Suppressor macrophage treated with lipopolysaccharide for 1 hour (primary cell): Measurements from ENCODE around the gene DCP1B.

Source experiments
- DNase-seq, 3 donors: peaks; one replicate each; pipeline ENCODE4 v3.0.0-alpha.2; 2020 to 2022

Gene DCP1B

GRCh38 chr12:2017546-2018337, 13.5 kb upstream of the DCP1B start:
- DNase-seq: no peak

DNA sequence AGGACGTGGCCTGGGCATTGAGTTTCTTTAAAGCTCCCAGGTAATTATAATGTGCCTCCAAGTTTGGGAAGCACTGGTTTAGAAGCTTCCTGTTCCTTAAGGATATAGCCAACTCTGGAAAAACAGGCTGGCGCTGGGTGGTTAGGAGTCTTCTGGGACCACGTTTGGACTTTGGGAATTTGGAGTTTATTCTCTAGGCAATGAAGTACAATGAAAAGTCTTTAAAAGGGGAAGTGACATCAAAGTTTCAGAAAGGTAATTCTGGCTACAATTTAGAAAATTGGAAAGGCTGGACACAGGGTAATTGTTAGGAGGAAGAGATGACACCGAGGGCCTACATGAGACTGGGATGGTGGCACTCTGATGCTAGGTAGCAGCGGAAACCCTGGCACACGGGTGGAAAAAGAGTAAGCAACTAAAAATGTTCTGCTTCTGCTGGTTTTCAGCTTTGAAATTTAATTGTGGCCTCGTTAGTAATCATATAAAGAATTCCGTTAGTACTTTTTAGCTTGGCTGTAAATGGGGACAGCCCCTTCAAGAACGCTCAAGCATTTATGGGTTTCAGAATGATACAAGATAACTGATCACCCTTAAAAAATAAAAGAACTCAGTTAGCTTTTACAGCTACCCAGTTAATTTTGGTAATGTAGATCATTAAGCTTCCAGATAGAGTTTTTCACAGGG, 12.7 kb upstream of the DCP1B start:
- DNase-seq: no peak

DNA sequence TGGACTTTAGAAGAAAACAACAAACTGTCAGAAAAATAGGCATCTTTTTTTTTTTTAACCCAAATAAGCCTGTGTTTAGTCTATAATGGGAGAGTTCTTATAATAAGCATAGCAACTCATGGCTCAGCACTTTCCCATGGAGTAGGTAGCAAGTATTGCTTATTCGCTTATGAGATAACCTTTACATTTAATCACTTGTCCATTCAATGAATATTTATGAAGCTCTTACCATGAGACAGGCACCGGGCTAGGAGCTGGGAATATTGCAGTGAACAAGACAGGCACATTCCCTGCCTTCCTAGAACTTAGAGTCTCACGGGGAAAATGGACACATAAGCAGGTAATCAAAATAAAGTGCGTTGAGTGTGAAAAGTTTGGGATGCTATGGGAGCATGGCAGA, 10.0 kb upstream of the DCP1B start:
- DNase-seq: no peak

GRCh38 chr12:2013527-2014223, 9.4 kb upstream of the DCP1B start:
- DNase-seq: no peak

- DNase-seq: no peak
Observed at GRCh38 chr12:2013086-2013485, 8.8 kb upstream of the DCP1B start.

DNA sequence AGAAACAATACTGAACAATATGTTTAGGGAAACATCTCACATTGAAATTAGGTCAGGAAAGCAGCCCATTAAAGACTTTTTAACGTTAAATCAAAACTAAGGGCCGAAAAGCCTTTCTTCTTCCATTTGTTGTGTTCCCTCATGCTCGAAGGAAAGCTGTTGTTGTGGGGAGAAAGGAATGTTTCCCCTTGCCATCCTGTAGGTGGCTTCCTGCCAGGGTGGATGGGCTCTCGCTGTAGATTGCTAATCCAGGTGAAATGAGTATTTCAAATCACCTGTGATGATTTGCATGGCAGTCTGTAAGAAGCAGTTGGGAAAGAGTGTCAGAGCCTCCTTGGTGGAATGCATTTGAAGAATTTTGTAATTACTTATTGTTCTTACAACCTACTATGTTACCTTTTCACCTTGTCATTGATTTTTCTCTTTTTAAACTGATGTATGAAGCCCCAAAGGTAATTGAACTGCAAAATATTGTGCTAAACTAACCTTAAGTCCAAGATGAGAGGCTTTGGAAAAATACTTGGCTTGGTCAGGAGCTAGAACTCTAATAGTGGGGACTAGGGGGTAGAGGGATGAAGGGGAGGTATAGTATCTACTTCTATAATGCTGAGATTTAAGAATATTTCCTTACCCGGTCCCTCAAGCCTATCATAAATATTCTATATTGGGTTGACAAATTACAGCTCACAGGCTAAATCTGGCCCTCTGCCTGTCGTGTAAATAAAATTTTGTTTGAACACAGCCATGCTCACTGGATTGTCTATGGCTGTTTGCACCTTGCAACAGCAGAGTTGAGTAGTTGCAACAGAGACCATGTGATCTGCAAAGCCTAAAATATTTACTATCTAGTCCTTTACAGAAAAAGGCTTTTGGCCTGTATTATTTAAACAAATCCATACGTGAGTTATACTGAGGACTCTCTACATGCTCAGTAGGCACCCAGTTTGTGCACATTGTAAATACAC, 7.7 kb upstream of the DCP1B start:
- DNase-seq: no peak

DNA sequence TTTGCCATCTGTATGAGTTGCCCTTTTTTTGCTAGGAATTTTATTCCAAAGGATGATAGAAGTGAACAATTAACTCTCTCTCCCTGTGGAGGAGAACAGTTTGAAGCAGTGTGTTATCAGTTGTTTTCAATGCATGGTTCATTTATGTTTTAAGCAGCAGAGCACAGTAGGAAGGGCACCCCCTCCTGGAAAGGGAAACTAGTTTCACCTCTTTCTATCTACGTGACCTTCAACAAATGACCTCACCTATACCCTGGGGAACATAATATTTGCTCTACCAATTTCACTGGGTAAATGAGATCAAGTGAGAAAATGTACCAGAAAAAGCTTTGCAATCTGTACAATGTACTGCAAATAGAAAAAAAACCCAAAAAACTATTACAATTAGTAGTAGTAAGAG, 5.4 kb upstream of the DCP1B start:
- DNase-seq: no peak

DNA sequence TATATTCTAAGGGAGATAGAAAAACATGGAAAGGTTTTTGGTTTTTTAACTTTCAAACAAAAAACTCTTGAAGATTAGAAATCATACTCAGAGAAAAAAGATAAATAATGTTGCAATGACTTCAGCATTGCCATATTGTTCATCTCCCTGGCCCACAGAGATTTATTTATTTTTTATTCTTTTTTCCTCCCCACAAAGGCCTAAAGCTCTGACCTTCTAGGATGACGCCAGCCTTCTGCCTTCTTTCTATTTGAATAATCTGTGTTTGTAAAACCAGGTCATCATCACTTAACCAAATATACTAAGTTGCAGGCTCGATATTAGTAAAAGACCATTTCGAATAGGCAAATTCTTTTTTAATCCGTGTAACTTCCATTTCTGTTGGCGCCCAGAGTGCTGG, 4.4 kb upstream of the DCP1B start:
- DNase-seq: no peak

DNA sequence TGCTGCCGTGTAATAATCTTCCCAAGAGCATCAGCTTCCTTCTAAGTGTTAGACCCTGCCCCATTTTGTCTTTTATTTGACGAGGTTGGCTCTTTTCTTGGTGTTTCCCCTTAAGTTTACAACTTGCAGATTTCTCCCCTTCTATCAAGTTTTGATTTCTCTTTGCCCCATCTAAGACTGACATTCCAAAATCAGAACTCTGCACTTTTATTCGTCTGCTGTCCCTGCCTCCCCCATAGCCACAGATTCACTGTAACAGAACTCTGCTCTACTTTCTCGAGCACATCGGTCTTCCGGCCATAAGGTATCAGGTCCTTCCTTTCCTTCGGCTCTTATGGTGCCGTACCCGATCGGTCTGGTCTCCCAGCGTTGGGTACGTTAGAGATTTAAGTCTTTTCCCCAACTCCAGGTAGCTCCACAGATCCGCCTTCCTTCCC, 563 bp downstream of the DCP1B start:
- DNase-seq: peak; percentile 16 to 34 (median 19)

GRCh38 chr12:1995205-1995896, 8.9 kb downstream of the DCP1B start:
- DNase-seq: no peak

GRCh38 chr12:1994429-1995143, 9.7 kb downstream of the DCP1B start:
- DNase-seq: no peak

DNA sequence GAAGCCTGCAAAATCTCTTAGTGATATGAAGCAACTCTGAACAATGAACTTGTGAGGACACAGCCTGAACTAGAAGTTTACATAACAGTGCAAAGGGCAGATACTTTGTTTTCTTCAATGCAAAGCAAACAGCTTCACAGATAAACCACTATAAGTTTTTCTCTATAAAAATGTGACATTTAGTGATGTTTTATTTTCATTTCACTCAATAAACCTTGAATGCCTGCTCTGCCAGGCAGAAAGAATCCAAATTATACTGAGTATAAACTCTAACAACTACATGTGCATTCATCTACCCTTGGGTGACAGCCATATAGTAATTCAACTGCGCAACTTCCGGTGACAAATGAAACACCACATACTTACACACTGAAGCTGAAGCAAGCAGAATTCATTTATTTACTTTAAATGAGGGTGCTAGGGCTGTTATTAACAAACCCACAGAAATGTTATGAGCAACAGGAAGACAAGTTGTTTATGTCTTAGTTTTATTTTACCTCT, 10.3 kb downstream of the DCP1B start:
- peak in 1 of 3 donors; percentile 11 for DNase-seq

- DNase-seq: peak; percentile 27 to 61 (median 60)
Observed at GRCh38 chr12:1993341-1993740, 10.9 kb downstream of the DCP1B start.

DNA sequence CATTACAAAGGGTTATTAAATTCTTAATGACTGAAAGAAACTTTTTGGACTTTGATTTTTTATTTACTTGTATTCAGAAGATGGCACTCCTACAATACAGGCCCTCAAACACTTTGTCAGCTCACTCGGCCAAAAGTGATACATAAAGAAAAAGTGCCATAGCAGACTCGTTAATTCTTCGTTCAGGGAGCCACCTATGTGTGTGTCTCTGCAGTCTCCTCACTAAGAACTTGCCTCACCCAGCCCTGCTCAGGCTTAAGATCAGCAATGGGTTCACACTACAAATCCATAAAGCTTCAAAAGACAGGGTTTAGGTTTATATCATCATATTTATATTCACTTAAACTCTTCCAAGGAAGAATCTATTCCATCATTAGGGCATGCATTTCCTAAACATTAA, 11.5 kb downstream of the DCP1B start:
- DNase-seq: no peak

DNA sequence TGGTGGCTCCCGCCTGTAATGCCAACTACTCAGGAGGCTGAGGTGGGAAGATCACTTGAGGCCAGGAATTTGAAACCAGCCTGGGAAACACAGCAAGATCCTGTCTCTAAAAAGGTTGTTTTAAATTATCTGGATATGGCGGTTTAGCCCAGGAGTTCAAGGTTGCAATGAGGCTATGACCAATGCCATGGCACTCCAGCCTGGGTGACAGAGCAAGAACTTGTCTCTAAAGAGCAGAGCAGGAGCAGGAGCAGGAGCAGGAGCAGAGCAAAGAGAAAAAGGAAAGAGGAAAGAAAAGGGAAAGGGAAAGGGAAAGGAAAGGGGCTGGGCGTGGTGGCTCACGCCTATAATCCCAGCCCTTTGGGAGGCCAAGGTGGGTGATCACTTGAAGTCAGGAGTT, 15.1 kb downstream of the DCP1B start:
- peak in 1 of 3 donors; percentile 15 for DNase-seq

DNA sequence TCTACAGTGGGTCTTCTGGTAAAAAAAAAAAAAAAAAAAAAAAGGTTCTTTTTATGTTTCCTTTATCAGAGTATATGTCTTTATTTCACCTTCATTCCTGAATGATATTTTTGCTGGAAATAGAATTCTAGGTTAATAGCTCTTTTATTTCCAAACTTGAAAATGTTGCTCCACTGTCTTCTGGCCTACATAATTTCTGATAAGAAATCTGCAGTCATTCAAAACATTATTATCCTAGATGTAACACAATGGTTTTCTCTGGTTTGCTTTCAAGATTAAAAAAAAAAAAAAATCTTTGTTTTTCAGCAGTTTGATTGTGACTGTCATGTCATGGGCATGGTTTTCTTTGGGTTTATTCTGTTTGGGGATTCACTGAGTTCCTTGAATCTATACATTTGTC, 19.5 kb downstream of the DCP1B start:
- no peak for DNase-seq

DNA sequence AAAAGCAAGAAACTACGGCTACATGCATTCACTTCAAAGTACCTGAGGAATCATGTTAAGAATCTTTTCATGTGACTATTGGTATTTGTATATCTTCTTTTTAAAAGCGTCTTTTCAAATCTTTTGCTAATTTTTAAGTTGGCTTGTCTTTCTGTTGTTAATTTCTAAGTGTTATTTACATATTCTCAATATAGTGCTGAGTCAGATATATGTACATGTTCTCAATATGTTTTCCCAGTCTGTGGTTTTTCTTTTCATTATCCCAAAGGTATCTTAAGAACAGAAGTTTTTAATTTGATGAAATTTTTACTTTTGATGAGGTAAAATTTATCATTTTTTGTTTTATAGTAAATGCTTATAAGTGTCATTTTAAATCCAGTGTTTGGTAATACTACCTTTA, 24.0 kb downstream of the DCP1B start:
- no peak for DNase-seq

GRCh38 chr12:1978078-1978862, 26.0 kb downstream of the DCP1B start:
- DNase-seq: peak in 1 of 3 donors; percentile 16

DNA sequence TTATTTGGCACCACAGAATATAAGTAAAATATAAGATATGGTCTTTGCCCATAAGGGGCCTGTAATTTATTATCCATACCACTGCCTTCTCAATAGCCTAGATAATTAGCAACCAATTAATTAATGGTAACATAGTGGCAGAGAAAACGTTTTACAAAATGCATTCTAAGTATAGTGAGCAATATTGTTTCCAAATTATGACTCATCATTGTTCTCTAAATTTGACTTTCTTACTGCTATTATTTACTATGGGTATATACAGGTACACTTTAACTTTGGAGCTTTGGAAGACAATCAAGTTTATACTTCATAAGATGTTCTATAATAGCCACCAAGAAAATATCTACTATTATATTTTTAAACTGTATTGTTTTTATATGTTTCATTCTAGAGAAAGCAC, 26.7 kb downstream of the DCP1B start:
- peak in 2 of 3 donors; percentile 32 to 37 for DNase-seq

DNA sequence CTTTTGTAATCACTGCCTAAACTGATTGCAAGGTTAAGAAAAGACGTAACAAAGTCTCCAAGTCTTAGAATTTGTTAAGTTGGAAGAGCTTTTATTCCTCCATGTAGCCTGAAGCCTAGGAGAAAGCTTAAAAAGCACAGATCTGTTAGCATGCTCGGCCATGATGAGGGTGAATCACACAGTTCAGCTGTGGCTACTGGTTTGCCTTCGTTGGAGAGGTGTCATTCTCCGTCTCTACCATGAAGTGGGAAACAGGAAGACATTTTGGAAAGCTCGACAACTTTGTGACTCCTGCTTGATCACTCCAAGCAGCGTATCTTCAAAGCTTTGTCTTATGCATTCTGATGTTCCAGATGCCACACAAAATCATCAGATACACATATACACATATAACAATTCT, 27.1 kb downstream of the DCP1B start:
- DNase-seq: no peak
